Measurements from ENCODE around the gene METTL25B. TPM values are rescaled to one million over a fixed set of nuclear protein-coding genes. Genes with fewer than 3 reads are reported as not detected.

The METTL25B gene
- total RNA-seq, 2 donors from 2014 or later, result 15.2 to 17.9 TPM

DNA sequence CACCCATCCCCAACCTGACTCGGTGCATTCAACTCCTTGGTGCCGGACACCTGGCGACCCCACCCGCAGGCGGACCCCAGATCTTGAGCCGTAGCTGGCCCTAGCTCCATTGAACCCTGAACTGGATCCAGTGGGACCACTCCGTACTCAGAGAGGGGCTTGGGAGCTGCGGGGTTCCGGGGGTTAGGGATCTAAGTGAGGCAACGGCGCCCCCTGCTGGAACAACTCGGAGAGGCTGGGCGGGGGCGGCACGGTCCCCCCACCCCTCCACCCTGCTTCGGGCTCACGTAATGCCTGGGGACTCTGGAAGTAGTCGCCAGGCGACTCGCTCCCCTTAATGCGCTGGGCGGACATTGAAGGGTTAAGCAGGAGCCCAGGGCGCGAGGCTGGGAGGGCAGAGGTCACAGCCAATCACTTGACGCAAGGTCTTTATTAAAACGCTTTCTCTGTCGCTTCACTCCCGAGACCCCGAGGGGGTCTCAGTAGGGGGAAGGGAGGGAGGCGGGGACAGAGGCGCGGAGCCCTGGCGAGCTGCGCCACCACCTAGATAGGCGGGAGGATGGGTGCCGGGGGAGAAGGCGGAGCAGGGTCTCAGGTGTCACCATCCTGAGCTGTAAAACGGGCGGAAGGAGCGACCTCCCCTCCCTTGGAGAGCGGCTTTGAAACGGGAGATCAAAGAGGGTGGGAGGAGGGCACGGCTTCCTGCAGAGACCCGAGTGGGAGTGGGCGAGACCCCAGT lies 22.2 kb upstream of the METTL25B start:
- Histone ChIP-seq H3K27ac (peak overlapping the region; percentile 64 to 69), H3K4me1 (ENCODE audit: control insufficient read depth in 1 of 2, low read depth in 2 of 2) (peaks cover 28 to 41% of the 10 kb centered on the region in 2 donors), H3K27me3 (replicated peaks; ENCODE audit: insufficient read depth) (no peaks in the 10 kb centered on the region), H3K9me3 (no peaks in the 10 kb centered on the region), H3K36me3 (no peaks in the 10 kb centered on the region), H3K4me3 (peak overlapping the region; percentile 74)
- ATAC-seq (ENCODE audit: insufficient number of reproducible peaks, low FRiP score, low read depth) (no peak), DNase-seq (ENCODE audit: low spot score) (peak; percentile 28)
- TF ChIP-seq, protein P1, sequence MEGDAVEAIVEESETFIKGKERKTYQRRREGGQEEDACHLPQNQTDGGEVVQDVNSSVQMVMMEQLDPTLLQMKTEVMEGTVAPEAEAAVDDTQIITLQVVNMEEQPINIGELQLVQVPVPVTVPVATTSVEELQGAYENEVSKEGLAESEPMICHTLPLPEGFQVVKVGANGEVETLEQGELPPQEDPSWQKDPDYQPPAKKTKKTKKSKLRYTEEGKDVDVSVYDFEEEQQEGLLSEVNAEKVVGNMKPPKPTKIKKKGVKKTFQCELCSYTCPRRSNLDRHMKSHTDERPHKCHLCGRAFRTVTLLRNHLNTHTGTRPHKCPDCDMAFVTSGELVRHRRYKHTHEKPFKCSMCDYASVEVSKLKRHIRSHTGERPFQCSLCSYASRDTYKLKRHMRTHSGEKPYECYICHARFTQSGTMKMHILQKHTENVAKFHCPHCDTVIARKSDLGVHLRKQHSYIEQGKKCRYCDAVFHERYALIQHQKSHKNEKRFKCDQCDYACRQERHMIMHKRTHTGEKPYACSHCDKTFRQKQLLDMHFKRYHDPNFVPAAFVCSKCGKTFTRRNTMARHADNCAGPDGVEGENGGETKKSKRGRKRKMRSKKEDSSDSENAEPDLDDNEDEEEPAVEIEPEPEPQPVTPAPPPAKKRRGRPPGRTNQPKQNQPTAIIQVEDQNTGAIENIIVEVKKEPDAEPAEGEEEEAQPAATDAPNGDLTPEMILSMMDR (IDR thresholded peaks at IDR 0.05), result peak; percentile 79

- no peaks in the 10 kb centered on the region for H3K9me3 ChIP-seq
- no peak for ATAC-seq (ENCODE audit: insufficient number of reproducible peaks, low FRiP score, low read depth)
- peaks cover 28 to 41% of the 10 kb centered on the region in 2 donors for H3K4me1 ChIP-seq (ENCODE audit: control insufficient read depth in 1 of 2, low read depth in 2 of 2)
- no peak for DNase-seq (ENCODE audit: low spot score)
- no peaks in the 10 kb centered on the region for H3K27me3 ChIP-seq (replicated peaks; ENCODE audit: insufficient read depth)
- no peaks in the 10 kb centered on the region for H3K36me3 ChIP-seq
- H3K27ac ChIP-seq, result peak overlapping the region; percentile 64 to 69
- TF ChIP-seq, protein P1 (IDR thresholded peaks at IDR 0.05), result no peak
- H3K4me3 ChIP-seq, result peak overlapping the region; percentile 74
Measured at GRCh38 chr1:156706657-156707416, 21.4 kb upstream of the METTL25B start.

- peaks cover 28 to 41% of the 10 kb centered on the region in 2 donors for H3K4me1 ChIP-seq (ENCODE audit: control insufficient read depth in 1 of 2, low read depth in 2 of 2)
- H3K27ac ChIP-seq, result peak overlapping the region in 1 of 2 donors; percentile 69
- no peak for ATAC-seq (ENCODE audit: insufficient number of reproducible peaks, low FRiP score, low read depth)
- H3K4me3 ChIP-seq, result no peak overlapping the region
- no peaks in the 10 kb centered on the region for H3K27me3 ChIP-seq (replicated peaks; ENCODE audit: insufficient read depth)
- H3K36me3 ChIP-seq, result no peaks in the 10 kb centered on the region
- TF ChIP-seq, protein P1 (IDR thresholded peaks at IDR 0.05), result no peak
- no peak for DNase-seq (ENCODE audit: low spot score)
- no peaks in the 10 kb centered on the region for H3K9me3 ChIP-seq
Measured at GRCh38 chr1:156707417-156708217, 20.7 kb upstream of the METTL25B start.

DNA sequence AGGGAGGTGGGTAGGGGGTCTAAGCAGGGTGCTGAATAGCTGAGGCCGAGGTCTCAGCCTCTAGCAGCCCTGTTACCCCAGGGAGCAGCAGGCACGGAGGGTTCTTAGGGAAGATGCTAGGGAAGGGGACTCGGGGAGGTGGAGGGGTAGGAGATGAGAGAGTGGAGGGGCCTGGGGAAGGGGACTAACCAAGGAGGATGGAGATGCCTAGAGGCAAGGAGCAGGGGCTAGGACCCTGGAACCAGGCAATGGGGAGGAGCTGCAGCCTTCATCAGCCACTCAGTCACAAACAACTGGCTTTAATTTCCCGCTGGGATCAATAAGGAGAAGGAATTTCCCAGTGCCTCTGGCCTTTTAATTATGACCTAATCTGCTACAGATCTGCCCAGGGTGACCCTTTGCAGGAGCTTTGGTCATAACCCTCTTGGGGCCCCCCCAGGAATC lies 20.0 kb upstream of the METTL25B start:
- Histone ChIP-seq H3K9me3 (no peaks in the 10 kb centered on the region), H3K27ac (no peak overlapping the region), H3K4me1 (ENCODE audit: control insufficient read depth in 1 of 2, low read depth in 2 of 2) (peaks cover 28 to 41% of the 10 kb centered on the region in 2 donors), H3K27me3 (replicated peaks; ENCODE audit: insufficient read depth) (no peaks in the 10 kb centered on the region), H3K4me3 (no peak overlapping the region), H3K36me3 (no peaks in the 10 kb centered on the region)
- no peak for ATAC-seq (ENCODE audit: insufficient number of reproducible peaks, low FRiP score, low read depth)
- TF ChIP-seq, protein P1 (IDR thresholded peaks at IDR 0.05), result no peak
- DNase-seq (ENCODE audit: low spot score), result no peak
